K562 (cell line): Measurements from ENCODE around the gene BEND6. TPM values are rescaled to one million over a fixed set of nuclear protein-coding genes. Genes with fewer than 3 reads are reported as not detected.

Experiments
- ATAC-seq: fragments of 200-7000 bp; cut with Tn5 transposase; 3 replicates; pipeline ENCODE4 v1.9.1; 2020; ENCODE audit warnings: moderate library complexity
- BruUV-seq: library from RNA; stranded (reverse); fragments of 400-500 nt; replicated peaks from 2 replicates; lab custom pipeline; 2021; lab: Mats Ljungman, UMichigan
- CTCF ChIA-PET: fragments of 300-600 bp; formaldehyde crosslinking; extraction: SDS; loops from one replicate; lab custom pipeline; 2021; ENCODE audit warnings: low intra/inter-chr PET ratio; lab: Yijun Ruan, JAX
- POLR2A ChIA-PET: fragments of 300-600, 350-650 bp; sonication (Branson Sonifier 250); formaldehyde crosslinking; extraction: SDS; loops from one replicate; lab custom pipeline; 2021; ENCODE audit warnings: antibody characterized with exemption, inconsistent platforms; lab: Yijun Ruan, JAX
- DNase-seq, 4 experiments: peaks; one replicate each; pipeline versions ENCODE4 v3.0.0 to v3.0.0-alpha.2; 2011 to 2018; ENCODE audit warnings: low spot score in 3 of 4, mixed read lengths in 3 of 4; ENCODE audit errors: extremely low read depth in 1 of 4
- FAIRE-seq: peaks from 2 replicates; lab custom pipeline; 2011; peaks lifted over from hg19 to GRCh38; lab: Jason Lieb, UNC
- H2AFZ ChIP-seq: 2 replicates; pipeline ENCODE4 v1.6.0; 2011; ENCODE audit warnings: low read depth, low read length, control low read depth, inconsistent platforms
- H3K27ac ChIP-seq: fragments of 200-600 bp; 3 replicates; pipeline ENCODE4 v1.8.0; 2011; ENCODE audit warnings: low read depth, mild to moderate bottlenecking, control low read depth, inconsistent platforms, low read length, moderate library complexity, mixed read lengths; ENCODE audit errors: extremely low read depth
- H3K27me3 ChIP-seq, 2 experiments: fragments of 300-600 bp in 1 of 2; 2 replicates in 1 of 2; 3 replicates in 1 of 2; pipeline versions ENCODE4 v1.6.0 to v1.8.0; 2011; ENCODE audit warnings: inconsistent platforms in 2 of 2, low read length in 2 of 2, mild to moderate bottlenecking in 1 of 2, mixed read lengths in 1 of 2, moderate library complexity in 1 of 2; ENCODE audit not compliant: control insufficient read depth in 2 of 2, insufficient read depth in 2 of 2
- H3K36me3 ChIP-seq: fragments of 300-600 bp; 3 replicates; pipeline ENCODE4 v1.8.0; 2011; ENCODE audit warnings: mild to moderate bottlenecking, low read length, inconsistent platforms; ENCODE audit not compliant: control insufficient read depth, insufficient read depth
- H3K4me1 ChIP-seq, 2 experiments: fragments of 200-600 bp in 1 of 2; replicated peaks in 1 of 2; 2 replicates in 1 of 2; 3 replicates in 1 of 2; pipeline versions ENCODE4 v1.5.1 to v1.8.0; 2011; ENCODE audit warnings: inconsistent platforms in 2 of 2, low read length in 2 of 2, mild to moderate bottlenecking in 1 of 2, mixed read lengths in 1 of 2, moderate library complexity in 1 of 2; ENCODE audit not compliant: control insufficient read depth in 2 of 2, insufficient read depth in 2 of 2
- H3K4me2 ChIP-seq: 2 replicates; pipeline ENCODE4 v1.6.1; 2011; ENCODE audit warnings: low read length, control low read depth, inconsistent platforms, mixed read lengths; ENCODE audit not compliant: insufficient read depth
- H3K4me3 ChIP-seq: fragments of 200-600 bp; sonication (generic), shearing (Covaris generic); 2 replicates; pipeline ENCODE4 v1.5.1; 2016; ENCODE audit warnings: control low read depth, inconsistent platforms
- H3K79me2 ChIP-seq: fragments of 200-600 bp; 3 replicates; pipeline ENCODE4 v1.8.0; 2011; ENCODE audit warnings: low read length, inconsistent platforms; ENCODE audit not compliant: control insufficient read depth, insufficient read depth
- H3K9ac ChIP-seq, 2 experiments: 2 replicates each; pipeline versions ENCODE4 v1.6.0 to v1.6.1; 2011; ENCODE audit warnings: low read depth in 2 of 2, low read length in 2 of 2, control low read depth in 1 of 2, inconsistent platforms in 1 of 2, mild to moderate bottlenecking in 1 of 2, mixed read lengths in 1 of 2; ENCODE audit not compliant: insufficient read depth in 1 of 2
- H3K9me1 ChIP-seq: one replicate; pipeline ENCODE4 v1.6.0; 2011; ENCODE audit warnings: inconsistent platforms, mild to moderate bottlenecking, low read length, moderate library complexity; ENCODE audit not compliant: control insufficient read depth, insufficient read depth
- H3K9me3 ChIP-seq: replicated peaks from 2 replicates; pipeline ENCODE4 v1.5.1; 2011; ENCODE audit warnings: low read depth, low read length, inconsistent platforms; ENCODE audit not compliant: control insufficient read depth, insufficient read depth
- H4K20me1 ChIP-seq: replicated peaks from 2 replicates; pipeline ENCODE4 v1.6.1; 2011; ENCODE audit warnings: low read length, inconsistent platforms, mixed read lengths; ENCODE audit not compliant: control insufficient read depth, insufficient read depth
- CBX3 ChIP-seq, 2 experiments: IDR thresholded peaks; 1 replicate in 1 of 2; 2 replicates in 1 of 2; pipeline ENCODE4 v1.6.1; 2012; ENCODE audit warnings: inconsistent platforms in 2 of 2, low read length in 2 of 2, borderline replicate concordance in 1 of 2, control low read depth in 1 of 2
- CBX5 ChIP-seq: IDR thresholded peaks from 2 replicates; pipeline ENCODE4 v1.6.1; 2014; ENCODE audit warnings: low read depth, borderline replicate concordance
- E4F1 ChIP-seq: fragments of 250-450 bp; sonication (Bioruptor Pico); IDR thresholded peaks from 2 replicates; pipeline ENCODE4 v1.5.0; 2021; ENCODE audit warnings: mild to moderate bottlenecking, borderline replicate concordance
- FIP1L1 ChIP-seq: fragments of 200-400 bp; formaldehyde crosslinking; IDR thresholded peaks from 2 replicates; pipeline ENCODE4 v1.6.1; 2018; ENCODE audit warnings: mild to moderate bottlenecking, low read depth, low read length; ENCODE audit not compliant: poor library complexity, severe bottlenecking
- HDGF ChIP-seq: fragments of 450-650 bp; IDR thresholded peaks from 2 replicates; pipeline ENCODE4 v1.6.1; 2016
- NFE2L1 ChIP-seq: fragments of 450-650 bp; IDR thresholded peaks from 2 replicates; pipeline ENCODE4 v1.6.1; 2016; ENCODE audit warnings: missing genetic modification characterization, low read depth, mild to moderate bottlenecking, missing compliant biosample characterization, moderate library complexity, borderline replicate concordance
- SIX5 ChIP-seq, 2 experiments: IDR thresholded peaks; 2 replicates each; pipeline ENCODE4 v1.6.1; 2011; ENCODE audit warnings: low read length in 2 of 2, borderline replicate concordance in 1 of 2, low read depth in 1 of 2, mild to moderate bottlenecking in 1 of 2, moderate library complexity in 1 of 2; ENCODE audit not compliant: insufficient read depth in 1 of 2
- TBP ChIP-seq: optimal IDR thresholded peaks from 2 replicates; pipeline ENCODE3; 2011; ENCODE audit warnings: low read depth, low read length, improper control_type of control experiment
- TRIM28 ChIP-seq: fragments of 450-650 bp; IDR thresholded peaks from 2 replicates; pipeline ENCODE4 v1.6.1; 2017
- VEZF1 ChIP-seq: fragments of 200-800 bp; sonication (Bioruptor generic); IDR thresholded peaks from 2 replicates; pipeline ENCODE4 v1.6.1; 2017; ENCODE audit warnings: missing genetic modification characterization, missing compliant biosample characterization
- ZBTB43 ChIP-seq: sonication (generic); formaldehyde crosslinking; IDR thresholded peaks from 2 replicates; pipeline ENCODE4 v1.8.0; 2023; ENCODE audit warnings: mild to moderate bottlenecking, missing genetic modification reagents
- ZBTB9 ChIP-seq: fragments of 450-650 bp; formaldehyde crosslinking; IDR thresholded peaks from 2 replicates; pipeline ENCODE4 v1.4.0; 2020; ENCODE audit warnings: mild to moderate bottlenecking, moderate library complexity
- ZFP91 ChIP-seq: sonication (generic); formaldehyde crosslinking; IDR thresholded peaks from 2 replicates; pipeline ENCODE4 v1.8.0; 2022; ENCODE audit warnings: mild to moderate bottlenecking, missing genetic modification reagents
- ZNF551 ChIP-seq: fragments of 250-450 bp; sonication (Bioruptor Pico); IDR thresholded peaks from 2 replicates; pipeline ENCODE4 v1.5.0; 2021; ENCODE audit warnings: mild to moderate bottlenecking, moderate library complexity
- ZNF830 ChIP-seq: fragments of 250-450 bp; sonication (Bioruptor Pico); IDR thresholded peaks from 2 replicates; pipeline ENCODE4 v1.5.0; 2021; ENCODE audit warnings: mild to moderate bottlenecking
- WGBS: fragments of 100-300 bp; shearing (Covaris generic); methylation state at CpG from one replicate; pipeline ENCODE4 v1.1.6; 2016; ENCODE audit warnings: low coverage, mixed read lengths; ENCODE audit not compliant: insufficient coverage; ENCODE audit errors: missing lambda C conversion rate; 5-methylcytosine and 5-hydroxymethylcytosine counted together
- in situ Hi-C: fragments of 300-500 bp; cut with MboI; formaldehyde crosslinking; loops from 4 replicates; pipeline ENCODE4 v1.15.0; 2018; ENCODE audit warnings: inconsistent platforms, mixed read lengths
- intact Hi-C: fragments of 100-400 bp; cut with micrococcal nuclease; formaldehyde crosslinking; loops from 2 replicates; pipeline ENCODE4 v1.14.2; 2022
- polyA plus RNA-seq, 8 experiments: library from polyadenylated mRNA; depleted of rRNA in 4 of 8; stranded (reverse) in 5 of 8; unstranded in 3 of 8; fragments of >200 nt; fragmentation: Nextera tagmentation in 2 of 8; fragmentation: Illumina TruSeq in 1 of 8; extraction: Ambion mirVana in 2 of 8; extraction: Trizol in 1 of 8; gene quantifications; 2 replicates each; pipeline versions ENCODE4 v1.2.1 to v1.2.3, GENCODE V29; 2011 to 2014; ENCODE audit warnings: inconsistent platforms in 1 of 8, missing spikeins in 1 of 8
- total RNA-seq, 7 experiments: library from RNA; depleted of rRNA in 6 of 7; stranded (reverse); fragments of >200 nt in 6 of 7; fragmentation: Illumina TruSeq in 2 of 7; extraction: Trizol in 2 of 7; gene quantifications; 2 replicates each; pipeline versions ENCODE4 v1.2.1 to v1.2.3, GENCODE V29; 2011 to 2021; ENCODE audit warnings: low replicate concordance in 1 of 7

BEND6 gene
- total and polyA plus RNA-seq, 9 of the 15 experiments (the other 6 are each of a cell fraction or from before 2014, with no cell fraction given): 0.37 to 4.0 (median 1.1) TPM

GRCh38 chr6:57024775-57025174 lies 69.9 kb downstream of the BEND6 start:
- POLR2A ChIA-PET: no interaction called here
- CTCF ChIA-PET: no interaction called here
- FAIRE-seq (no peak), DNase-seq (no peak), ATAC-seq (no peak)
- WGBS: 8% methylated on average over 1 of the region's 1 CpG
- no peaks in the 10 kb centered on the region for H3K79me2 ChIP-seq
- H3K9me3 ChIP-seq: peaks cover 11% of the 10 kb centered on the region
- H3K4me1 ChIP-seq: peaks cover 1 to 3% of the 10 kb centered on the region in 2 experiments; a peak in 3 of 5 replicates
- no peaks in the 10 kb centered on the region for H4K20me1 ChIP-seq
- H3K4me3 ChIP-seq: no peak overlapping the region
- BruUV-seq: no TSS peak
- H2AFZ ChIP-seq: no peak overlapping the region
- no peaks in the 10 kb centered on the region for H3K36me3 ChIP-seq
- intact Hi-C loops: no loop called here
- H3K9ac ChIP-seq: no peak overlapping the region
- in situ Hi-C loops: no loop called here
- H3K9me1 ChIP-seq: no peaks in the 10 kb centered on the region
- H3K4me2 ChIP-seq: no peak overlapping the region
- no peaks in the 10 kb centered on the region for H3K27me3 ChIP-seq
- H3K27ac ChIP-seq: no peak overlapping the region
- TF ChIP-seq VEZF1 (CRISPR knock-in tag): no peak
- TF ChIP-seq SIX5 (IDR thresholded peaks at IDR 0.05; ENCODE audit: borderline replicate concordance in 1 of 2, insufficient read depth in 1 of 2, low read depth in 1 of 2, low read length in 2 of 2): no peak
- TF ChIP-seq CBX3 (IDR thresholded peaks at IDR 0.05; ENCODE audit: borderline replicate concordance in 1 of 2, low read length in 2 of 2): peak in 1 of 2 experiments; percentile 82; a peak in 2 of 3 replicates
- 0 out of 2 replicates have a peak, but pooled peaks have one; percentile 39 for TF ChIP-seq CBX5
- no peak for TF ChIP-seq ZNF830 (CRISPR knock-in tag)
- TF ChIP-seq ZNF551 (CRISPR knock-in tag): no peak
- TF ChIP-seq TRIM28: peak; percentile 95
- TF ChIP-seq ZFP91: no peak
- no peak for TF ChIP-seq ZBTB9 (CRISPR knock-in tag)
- no peak for TF ChIP-seq NFE2L1 (tag)
- no peak for TF ChIP-seq FIP1L1
- TF ChIP-seq ZBTB43 (CRISPR knock-in tag): no peak
- TF ChIP-seq TBP: no peak
- no peak for TF ChIP-seq E4F1 (CRISPR knock-in tag)
- TF ChIP-seq HDGF: no peak
